Limb (tissue), 2 donors: Measurements from ENCODE around the gene SREBF2.
"Not testable (repeated sequence)": the region's sequence is repeated elsewhere in the genome, so short reads cannot be mapped to it uniquely, and the experiment has no call there.

Experiments used
- DNase-seq, 2 donors: peaks; one replicate each; pipeline ENCODE4 v3.0.0-alpha.2; 2016; ENCODE audit errors: extremely low spot score in 2 of 2

The SREBF2 gene

GRCh38 chr22:41943661-41944209 lies 110.8 kb downstream of the SREBF2 start:
- DNase-seq: no peak

GRCh38 chr22:41946629-41947423 lies 113.9 kb downstream of the SREBF2 start, which contains the start of gene CENPM:
Gene CENPM (minus strand): TSS chr22:41947152. CDS start chr22:41947076, 76 bp downstream.
- peak; percentile 96 for DNase-seq

GRCh38 chr22:41947424-41948080 lies 114.6 kb downstream of the SREBF2 start:
- no peak for DNase-seq

GRCh38 chr22:41948142-41948541 lies 115.2 kb downstream of the SREBF2 start:
- no peak for DNase-seq

- DNase-seq: not testable (repeated sequence)
These were observed 116.0 kb downstream of the SREBF2 start for GRCh38 chr22:41948928-41949296.

- DNase-seq: no peak
These were observed 116.5 kb downstream of the SREBF2 start for GRCh38 chr22:41949297-41949965.

GRCh38 chr22:41951898-41952474 lies 119.1 kb downstream of the SREBF2 start, which contains the start of gene SMIM45:
Gene SMIM45 (plus strand): TSS chr22:41952150.
- peak in 1 of 2 donors; percentile 82 for DNase-seq

- DNase-seq: no peak
These were observed 119.8 kb downstream of the SREBF2 start for GRCh38 chr22:41952713-41953112.
